GM21786 (cell line): ENCODE data around the gene AP1S3.
A peak's percentile ranks its signal among the peaks of the same experiment; 100 is the strongest.
"Not testable (repeated sequence)": the region's sequence is repeated elsewhere in the genome, so short reads cannot be mapped to it uniquely, and the experiment has no call there.

Source experiments
- ATAC-seq: cut with Tn5 transposase; IDR thresholded peaks from one replicate; pipeline ENCODE4 v1.9.1; 2021; ENCODE audit not compliant: unreplicated experiment

AP1S3 gene

GRCh38 chr2:223837287-223838061, at the start of gene AP1S3:
Gene AP1S3 (minus strand): TSS chr2:223837582. CDS start chr2:223837450, 132 bp downstream.
- peak; percentile 65 for ATAC-seq

DNA sequence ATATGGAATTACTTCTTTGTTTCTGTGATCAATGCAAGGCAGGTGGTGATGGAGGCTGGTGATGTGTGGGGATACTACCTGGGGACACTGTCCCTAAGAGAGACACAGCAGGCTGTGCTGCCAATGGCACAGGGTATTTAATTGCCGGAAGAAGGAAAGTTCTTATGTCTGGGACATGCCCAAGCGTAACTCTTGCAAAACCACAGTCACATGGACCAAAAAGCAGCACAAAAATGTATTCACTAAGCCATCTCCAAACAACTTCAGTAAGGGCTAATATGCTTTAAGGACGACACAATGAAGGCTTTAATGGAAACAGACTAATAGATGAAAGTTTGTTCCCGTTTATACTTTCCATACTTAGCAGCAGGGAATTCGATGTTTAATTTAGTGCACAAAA, 49.7 kb upstream of the AP1S3 start:
- ATAC-seq, result no peak

- no peak for ATAC-seq
These were observed 49.3 kb upstream of the AP1S3 start for GRCh38 chr2:223886726-223887125.

DNA sequence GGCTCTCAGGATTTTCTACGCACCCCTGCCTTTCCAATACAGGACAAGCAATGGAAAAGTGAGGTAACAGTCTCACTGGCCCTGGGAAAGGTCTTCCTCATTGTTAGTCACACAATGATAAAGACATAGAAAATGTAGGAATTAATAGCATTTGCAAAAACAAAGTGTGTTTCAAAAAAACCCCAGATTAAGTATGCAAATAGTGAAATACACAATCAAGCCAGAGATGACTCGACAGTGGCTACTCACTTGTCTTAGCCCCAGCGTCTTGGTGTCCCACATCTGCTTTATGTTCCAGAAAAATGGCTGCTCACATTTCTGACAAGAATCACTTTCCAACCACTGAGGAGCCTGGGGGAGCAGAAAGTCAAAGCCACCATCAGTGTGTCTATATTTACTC, 47.0 kb upstream of the AP1S3 start:
- peak; percentile 81 for ATAC-seq

- ATAC-seq, result no peak
These were observed 45.3 kb upstream of the AP1S3 start for GRCh38 chr2:223882715-223883114.

DNA sequence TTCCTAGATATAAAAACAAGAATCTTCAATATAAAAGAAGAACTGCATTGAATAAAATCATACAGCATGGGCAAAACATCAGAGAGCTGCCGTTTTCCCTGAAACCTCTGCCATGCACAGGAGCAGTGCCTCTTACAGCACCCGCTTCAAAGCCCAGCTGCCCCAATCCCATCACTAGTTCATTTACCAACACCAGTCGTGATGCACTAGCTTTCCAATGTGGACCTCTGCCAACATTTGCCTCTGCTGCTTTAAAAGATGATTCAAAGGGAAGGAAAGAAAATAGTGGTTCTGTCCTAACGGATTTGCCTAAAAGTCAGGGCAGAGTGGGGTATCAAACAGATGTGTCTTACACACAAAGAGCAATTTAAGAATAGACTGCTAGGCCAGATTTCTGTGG, 43.4 kb upstream of the AP1S3 start:
- no peak for ATAC-seq

DNA sequence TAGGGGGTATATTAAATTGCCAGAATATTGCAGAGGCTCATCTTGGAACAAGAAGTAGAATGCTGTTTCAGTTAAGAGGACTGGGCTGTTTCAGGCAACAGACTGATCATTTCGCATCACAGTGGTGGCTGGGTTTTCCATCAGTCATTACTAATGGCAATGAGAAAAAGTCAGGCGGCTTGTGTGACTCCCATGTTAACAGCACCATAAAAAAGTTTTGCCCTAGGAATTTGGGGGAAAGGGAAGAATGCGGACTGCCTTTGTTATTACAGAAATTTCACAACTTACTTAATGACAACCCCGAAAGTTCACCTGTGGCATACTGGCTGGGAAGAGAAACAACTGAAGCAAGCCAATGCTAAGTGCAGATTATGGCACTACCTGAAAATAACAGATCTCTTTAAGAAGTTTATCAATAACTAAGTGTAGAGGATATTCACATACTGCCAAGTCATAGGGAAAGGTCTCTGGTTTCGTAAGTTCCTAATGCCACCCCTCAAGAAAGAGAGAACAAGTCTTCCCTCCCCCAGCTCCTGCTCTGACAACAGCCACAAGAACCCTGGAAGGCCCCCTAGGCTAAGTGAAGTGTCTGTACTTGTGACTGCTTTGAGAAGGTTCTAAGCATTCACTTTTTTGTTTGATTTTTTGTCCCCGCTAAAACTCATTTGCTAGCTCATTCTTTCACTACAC, 40.5 kb upstream of the AP1S3 start:
- ATAC-seq, result peak; percentile 64

- ATAC-seq, result no peak
These were observed 36.3 kb upstream of the AP1S3 start for GRCh38 chr2:223873672-223874071.

DNA sequence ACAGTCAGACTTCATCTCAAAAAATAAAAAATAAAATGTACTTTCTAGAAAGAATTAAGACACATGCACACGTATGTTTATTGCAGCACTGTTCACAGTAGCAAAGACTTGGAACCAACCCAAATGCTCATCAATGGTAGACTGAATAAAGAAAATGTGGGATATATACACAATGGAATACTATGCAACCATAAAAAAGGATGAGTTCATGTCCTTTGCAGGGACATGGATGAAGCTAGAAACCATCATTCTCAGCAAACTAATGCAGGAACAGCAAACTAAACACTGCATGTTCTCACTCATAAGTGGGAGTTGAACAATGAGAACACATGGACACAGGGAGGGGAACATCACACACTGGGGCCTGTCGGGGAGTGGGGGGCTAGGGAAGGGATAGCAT, 35.4 kb upstream of the AP1S3 start:
- not testable (repeated sequence) for ATAC-seq

DNA sequence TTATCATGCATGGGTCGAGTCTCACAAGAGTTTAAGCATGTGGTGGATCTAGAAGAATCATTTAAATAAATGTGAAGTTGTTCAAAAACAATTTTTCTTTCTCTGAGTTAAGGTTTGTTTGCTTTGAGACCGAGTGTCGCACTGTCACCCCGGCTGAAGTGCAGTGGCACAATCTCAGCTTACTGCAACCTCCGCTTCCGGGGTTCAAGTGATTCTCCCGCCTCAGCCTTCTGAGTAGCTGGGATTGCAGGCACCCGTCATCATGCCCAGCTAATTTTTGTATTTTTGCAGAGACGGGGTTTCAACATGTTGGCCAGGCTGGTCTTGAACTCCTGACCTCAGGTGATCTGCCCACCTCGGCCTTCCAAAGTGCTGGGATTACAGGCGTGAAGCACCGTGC, 34.3 kb upstream of the AP1S3 start:
- ATAC-seq, result not testable (repeated sequence)

DNA sequence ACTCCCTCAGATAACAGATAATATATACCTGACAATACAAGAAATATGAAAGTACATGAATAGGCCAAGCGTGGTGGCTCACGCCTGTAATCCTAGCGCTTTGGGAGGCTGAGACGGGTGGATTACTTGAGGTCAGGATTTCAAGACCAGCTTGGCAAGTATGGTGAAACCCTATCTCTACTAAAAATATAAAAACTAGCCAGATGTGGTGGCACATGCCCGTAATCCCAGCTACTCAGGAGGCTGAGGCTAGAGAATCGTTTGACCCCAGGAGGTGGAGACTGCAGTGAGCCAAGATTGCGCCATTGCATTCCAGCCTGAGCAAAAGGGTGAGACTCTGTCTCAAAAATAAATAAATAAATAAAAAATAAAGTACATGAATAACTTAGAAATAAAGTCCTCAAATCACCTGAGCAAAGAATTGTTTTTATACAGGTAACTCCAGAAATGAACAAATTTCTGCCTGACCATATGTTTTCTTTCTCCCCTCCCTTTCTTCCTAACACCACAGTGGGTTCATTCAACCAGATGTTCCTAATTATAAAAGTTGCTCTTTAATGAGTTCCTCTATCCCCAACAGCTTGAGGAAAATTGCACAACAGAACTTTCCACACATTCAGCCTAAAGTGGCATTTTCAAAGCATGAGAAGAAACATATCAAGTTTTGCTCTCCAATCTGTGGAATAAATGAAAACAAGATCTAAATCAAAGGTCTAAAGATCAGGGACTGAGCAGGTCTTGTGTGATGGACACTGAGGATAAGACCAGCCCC, 33.6 kb upstream of the AP1S3 start:
- ATAC-seq, result no peak

DNA sequence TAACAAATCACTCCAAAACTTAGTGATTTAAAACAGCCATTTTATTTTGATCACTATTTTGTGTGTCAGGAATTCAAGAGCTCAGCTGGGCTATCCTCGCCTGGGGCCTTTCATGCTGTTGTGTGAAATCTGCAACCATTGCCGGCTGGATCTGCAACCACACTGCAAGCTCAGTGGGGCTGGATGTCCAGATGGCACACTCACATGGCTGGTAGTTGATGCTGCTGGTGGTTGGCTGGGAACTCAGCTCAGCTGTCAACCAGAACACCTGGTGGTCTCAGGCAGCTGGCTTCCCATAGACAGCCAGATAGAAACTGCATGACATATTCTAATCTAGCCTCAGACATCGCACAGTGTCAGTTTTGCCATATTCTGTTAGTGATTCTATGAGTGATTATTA, 30.6 kb upstream of the AP1S3 start:
- peak; percentile 65 for ATAC-seq

DNA sequence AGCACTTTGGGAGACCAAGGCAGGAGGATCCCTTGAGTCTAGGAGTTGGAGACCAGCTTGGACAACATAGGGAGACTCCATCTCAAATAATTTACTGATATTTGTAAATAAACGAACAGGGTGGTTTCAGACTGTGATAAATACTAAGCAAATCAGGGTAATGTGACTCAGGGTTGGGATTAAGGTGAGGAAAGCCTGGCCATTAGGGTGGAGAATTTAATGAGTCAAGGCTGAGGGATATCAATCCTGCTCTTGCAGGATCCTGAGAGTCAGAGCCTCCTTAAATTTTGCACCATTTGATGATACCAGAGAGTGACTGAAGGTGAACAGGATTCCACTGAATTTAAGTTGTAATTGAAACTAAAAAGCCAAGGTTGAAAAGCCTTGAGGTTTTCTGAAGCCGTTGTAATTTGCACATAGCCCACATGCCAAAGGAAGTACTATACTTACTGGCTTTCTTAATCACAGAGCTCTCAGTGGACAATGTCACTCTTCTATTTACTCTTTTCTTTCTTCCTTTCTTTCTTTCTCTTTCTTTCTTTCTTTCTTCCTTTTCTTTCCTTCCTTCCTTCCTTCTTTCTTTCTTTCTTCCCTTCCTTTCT, 28.6 kb upstream of the AP1S3 start:
- ATAC-seq, result no peak

GRCh38 chr2:223865124-223865523, 27.7 kb upstream of the AP1S3 start:
- ATAC-seq, result peak; percentile 34

- no peak for ATAC-seq
These were observed 26.1 kb upstream of the AP1S3 start for GRCh38 chr2:223863491-223863890.

DNA sequence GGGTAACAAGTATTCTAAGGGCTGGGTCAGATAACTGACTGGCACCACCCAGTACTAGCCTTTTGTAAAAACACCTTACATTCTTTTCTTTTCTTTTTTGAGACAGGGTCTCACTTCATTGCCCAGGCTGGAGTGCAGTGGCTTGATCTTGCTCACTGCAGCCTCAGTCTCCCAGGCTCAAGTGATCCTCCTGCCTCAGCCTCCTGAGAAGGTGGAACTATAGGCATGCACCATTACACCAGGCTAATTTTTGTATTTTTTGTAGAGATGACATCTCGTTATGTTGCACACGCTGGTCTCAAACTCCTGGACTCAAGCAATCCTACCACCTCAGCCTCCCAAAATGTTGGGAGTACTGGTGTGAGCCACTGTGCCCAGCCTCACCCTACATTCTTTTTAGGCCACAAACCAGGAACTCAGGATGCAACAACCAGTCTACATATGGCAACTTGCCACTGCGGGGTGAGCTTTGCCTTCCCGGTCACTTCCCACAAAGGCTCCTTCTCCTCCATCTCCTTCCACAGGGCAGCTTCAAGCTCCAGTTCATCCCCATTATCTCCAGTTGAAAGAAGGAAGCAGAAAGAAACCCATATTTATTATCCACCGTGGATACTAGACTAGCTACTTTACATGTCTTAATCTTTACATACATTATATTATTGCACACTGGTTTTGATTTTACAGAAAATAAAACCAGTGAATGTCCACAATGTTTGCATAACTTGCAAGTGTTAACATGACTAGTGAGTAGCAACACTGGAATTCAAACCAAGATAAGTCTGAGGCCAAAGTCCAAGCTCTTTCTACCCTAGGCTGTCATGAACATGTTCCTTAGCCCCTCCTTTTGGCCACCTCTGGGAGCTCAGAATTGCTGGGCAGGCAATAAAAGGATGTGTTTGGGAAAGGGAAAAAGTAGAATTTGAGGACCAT, 23.7 kb upstream of the AP1S3 start:
- no peak for ATAC-seq

DNA sequence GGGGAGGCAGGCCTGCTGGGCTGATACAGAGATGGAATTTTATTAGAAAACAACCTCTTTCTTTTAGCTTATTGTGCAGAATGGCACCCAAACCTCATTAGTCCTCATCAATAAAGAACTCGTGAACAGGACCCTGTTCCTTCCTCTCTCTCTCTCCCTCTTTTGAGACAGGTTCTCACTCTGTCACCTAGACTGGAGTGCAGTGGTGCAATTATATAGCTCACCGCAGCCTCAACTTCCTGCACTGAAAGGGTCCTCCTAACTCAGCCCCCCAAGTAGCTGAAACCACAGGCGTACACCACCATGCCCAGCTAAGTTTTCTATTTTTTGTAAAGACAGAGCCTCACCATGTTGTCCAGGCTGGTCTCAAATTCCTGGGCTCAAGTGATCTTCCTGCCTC, 21.7 kb upstream of the AP1S3 start:
- no peak for ATAC-seq

DNA sequence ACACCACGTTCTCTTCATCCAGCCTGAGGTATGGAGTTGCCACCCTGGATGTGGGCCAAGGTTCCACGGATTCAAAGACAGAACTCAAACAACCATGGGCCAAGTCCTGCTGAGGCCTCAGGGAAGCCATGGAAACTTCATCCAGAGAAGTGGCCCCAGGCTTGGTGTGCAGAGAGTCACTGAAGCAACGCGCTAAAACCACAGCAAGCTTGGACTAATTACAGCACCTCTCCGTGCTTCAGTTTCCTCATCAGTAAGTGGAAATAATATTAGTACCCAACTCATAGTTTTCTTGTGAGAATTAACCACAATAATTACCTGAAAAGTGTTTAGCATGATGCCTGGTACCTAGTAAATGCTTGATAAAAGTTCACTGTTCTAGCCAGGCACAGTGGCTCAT, 19.2 kb upstream of the AP1S3 start:
- peak; percentile 37 for ATAC-seq

DNA sequence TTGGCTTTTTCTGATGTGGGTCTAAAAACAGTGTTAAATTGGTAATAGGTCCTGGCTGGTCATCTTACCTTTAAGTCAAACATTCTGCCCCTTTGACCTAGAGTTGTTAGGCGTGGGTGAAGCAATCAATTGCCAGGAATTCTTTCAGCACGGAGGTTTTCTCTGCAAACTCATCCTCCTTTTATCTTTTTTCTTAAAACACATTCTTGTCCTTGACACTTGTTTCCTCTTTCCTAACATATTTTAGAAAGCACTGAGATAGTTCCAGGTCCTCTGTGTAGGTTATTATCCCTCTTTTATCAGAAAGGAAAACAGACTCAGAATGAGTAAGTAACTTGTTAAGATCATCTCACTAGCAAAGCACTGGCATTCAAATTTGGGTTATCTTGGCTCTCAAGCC, 18.6 kb upstream of the AP1S3 start:
- no peak for ATAC-seq

- no peak for ATAC-seq
These were observed 18.0 kb upstream of the AP1S3 start for GRCh38 chr2:223855426-223855825.
